Right lobe of liver (tissue), 4 donors: ENCODE data around the gene MGME1.

Experiments
- CTCF ChIP-seq, 4 donors: fragments of 200-600 bp in 3 of 4; fragments of 450-650 bp in 1 of 4; IDR thresholded peaks; one replicate each; pipeline versions ENCODE4 v1.5.1 to v1.8.0; 2016 to 2022; ENCODE audit warnings: antibody characterized with exemption in 4 of 4, mild to moderate bottlenecking in 2 of 4
- POLR2A ChIP-seq: fragments of 450-650 bp; IDR thresholded peaks from one replicate; pipeline ENCODE4 v1.6.1; 2017; ENCODE audit warnings: antibody characterized with exemption, mild to moderate bottlenecking
- donor health status: DM: no; HTN: no; CAD: no.
- donor health status: DM: no; HTN: no; CAD: no.
- donor health status: DM: no; HTN: yes; CAD: no.

- TF ChIP-seq POLR2A, result no peak
- TF ChIP-seq CTCF (IDR thresholded peaks at IDR 0.05), result no peak
Observed at GRCh38 chr20:17972121-17972520, 3.3 kb downstream of the MGME1 start.
